OCI-LY1 (cell line): ENCODE measurements around the gene TYR.

Experiments
- EZH2 ChIP-seq: fragments of 200-600 bp; sonication (generic), shearing (Covaris generic); IDR thresholded peaks from 2 replicates; pipeline ENCODE4 v1.8.0; 2017; ENCODE audit warnings: borderline replicate concordance, mixed run types, mild to moderate bottlenecking, antibody characterized with exemption, low read length, moderate library complexity, mixed read lengths
- TF ChIP-seq, protein P1 (sequence below): fragments of 200-600 bp; sonication (generic), shearing (Covaris generic); IDR thresholded peaks from 2 replicates; pipeline ENCODE4 v1.5.1; 2017; ENCODE audit warnings: mild to moderate bottlenecking, antibody characterized with exemption, low read length, moderate library complexity, mixed read lengths

DNA sequence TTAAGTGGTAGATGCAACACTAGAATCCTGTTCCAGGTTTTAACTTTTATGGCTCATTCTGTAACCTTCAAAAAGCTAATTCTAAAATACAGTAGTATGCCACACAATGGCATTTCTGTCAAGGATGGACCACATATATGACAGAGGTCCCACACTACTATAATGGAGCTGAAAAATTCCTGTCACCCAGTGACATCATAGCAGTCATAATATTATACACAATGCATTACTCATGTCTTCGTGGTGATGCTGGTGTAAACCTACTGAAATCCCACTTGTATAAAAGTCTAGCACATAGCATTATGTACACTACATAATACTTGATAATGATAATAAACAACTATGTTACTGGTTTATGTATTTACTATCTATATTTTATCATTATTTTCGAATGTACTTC, 12.1 kb downstream of the TYR start:
- TF ChIP-seq, protein P1, sequence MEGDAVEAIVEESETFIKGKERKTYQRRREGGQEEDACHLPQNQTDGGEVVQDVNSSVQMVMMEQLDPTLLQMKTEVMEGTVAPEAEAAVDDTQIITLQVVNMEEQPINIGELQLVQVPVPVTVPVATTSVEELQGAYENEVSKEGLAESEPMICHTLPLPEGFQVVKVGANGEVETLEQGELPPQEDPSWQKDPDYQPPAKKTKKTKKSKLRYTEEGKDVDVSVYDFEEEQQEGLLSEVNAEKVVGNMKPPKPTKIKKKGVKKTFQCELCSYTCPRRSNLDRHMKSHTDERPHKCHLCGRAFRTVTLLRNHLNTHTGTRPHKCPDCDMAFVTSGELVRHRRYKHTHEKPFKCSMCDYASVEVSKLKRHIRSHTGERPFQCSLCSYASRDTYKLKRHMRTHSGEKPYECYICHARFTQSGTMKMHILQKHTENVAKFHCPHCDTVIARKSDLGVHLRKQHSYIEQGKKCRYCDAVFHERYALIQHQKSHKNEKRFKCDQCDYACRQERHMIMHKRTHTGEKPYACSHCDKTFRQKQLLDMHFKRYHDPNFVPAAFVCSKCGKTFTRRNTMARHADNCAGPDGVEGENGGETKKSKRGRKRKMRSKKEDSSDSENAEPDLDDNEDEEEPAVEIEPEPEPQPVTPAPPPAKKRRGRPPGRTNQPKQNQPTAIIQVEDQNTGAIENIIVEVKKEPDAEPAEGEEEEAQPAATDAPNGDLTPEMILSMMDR, result no peak
- no peak for TF ChIP-seq EZH2
